Loucy (cell line): ENCODE results near the gene YEATS4.
A peak's percentile ranks its signal among the peaks of the same experiment; 100 is the strongest.

Source experiments
- H2AFZ ChIP-seq: fragments of 200-600 bp; sonication (generic); 2 replicates; pipeline ENCODE4 v1.6.0; 2016; ENCODE audit warnings: antibody characterized with exemption, mild to moderate bottlenecking, low read length, moderate library complexity
- H3F3A ChIP-seq: fragments of 200-600 bp; 2 replicates; pipeline ENCODE4 v1.6.0; 2016; ENCODE audit warnings: antibody characterized with exemption, low read depth, mild to moderate bottlenecking
- H3K27me3 ChIP-seq: fragments of 200-600 bp; sonication (generic); 2 replicates; pipeline ENCODE4 v1.6.1; 2014; ENCODE audit warnings: low read length, mild to moderate bottlenecking; ENCODE audit not compliant: insufficient read depth, poor library complexity, severe bottlenecking
- H3K36me3 ChIP-seq: fragments of 200-600 bp; sonication (generic); 2 replicates; pipeline ENCODE4 v1.6.1; 2016; ENCODE audit warnings: low read length; ENCODE audit not compliant: insufficient read depth
- H3K4me1 ChIP-seq: fragments of 200-600 bp; sonication (generic); 2 replicates; pipeline ENCODE4 v1.5.1; 2014; ENCODE audit warnings: low read length, mild to moderate bottlenecking; ENCODE audit not compliant: insufficient read depth, poor library complexity, severe bottlenecking
- H3K4me2 ChIP-seq: fragments of 200-600 bp; sonication (generic); 2 replicates; pipeline ENCODE4 v1.6.0; 2014; ENCODE audit warnings: antibody characterized with exemption, low read length, low read depth, mild to moderate bottlenecking; ENCODE audit not compliant: poor library complexity, severe bottlenecking
- H3K4me3 ChIP-seq: fragments of 200-600 bp; sonication (generic); 2 replicates; pipeline ENCODE4 v1.5.1; 2014; ENCODE audit warnings: low read length, mild to moderate bottlenecking, mixed read lengths; ENCODE audit not compliant: poor library complexity, severe bottlenecking
- H3K79me2 ChIP-seq: fragments of 200-600 bp; sonication (generic); 2 replicates; pipeline ENCODE4 v1.6.1; 2014; ENCODE audit warnings: low read length; ENCODE audit not compliant: insufficient read depth
- H3K9ac ChIP-seq: fragments of 200-600 bp; sonication (generic); 2 replicates; pipeline ENCODE4 v1.6.0; 2014; ENCODE audit warnings: mild to moderate bottlenecking, low read depth, low read length, moderate library complexity; ENCODE audit not compliant: poor library complexity, severe bottlenecking
- H3K9me2 ChIP-seq: fragments of 200-600 bp; sonication (generic); replicated peaks from 2 replicates; pipeline ENCODE4 v1.6.1; 2016; ENCODE audit warnings: low read depth, low read length, mixed read lengths
- H3K9me3 ChIP-seq: fragments of 200-600 bp; sonication (generic); 2 replicates; pipeline ENCODE4 v1.6.1; 2014; ENCODE audit warnings: mild to moderate bottlenecking, antibody characterized with exemption, low read length, low read depth; ENCODE audit not compliant: insufficient read depth
- H4K20me1 ChIP-seq: fragments of 200-600 bp; sonication (generic); 2 replicates; pipeline ENCODE4 v1.6.0; 2014; ENCODE audit warnings: antibody characterized with exemption, low read length, mild to moderate bottlenecking; ENCODE audit not compliant: insufficient read depth, poor library complexity, severe bottlenecking
- CTCF ChIP-seq: fragments of 200-600 bp; sonication (generic); conservative IDR thresholded peaks from 2 replicates; pipeline ENCODE4 v1.5.1; 2014; ENCODE audit warnings: mild to moderate bottlenecking, antibody characterized with exemption, low read length
- EZH2phosphoT487 ChIP-seq: fragments of 200-600 bp; IDR thresholded peaks from 2 replicates; pipeline ENCODE4 v1.6.1; 2018; ENCODE audit warnings: antibody characterized with exemption, mild to moderate bottlenecking, moderate library complexity, borderline replicate concordance

The YEATS4 gene

DNA sequence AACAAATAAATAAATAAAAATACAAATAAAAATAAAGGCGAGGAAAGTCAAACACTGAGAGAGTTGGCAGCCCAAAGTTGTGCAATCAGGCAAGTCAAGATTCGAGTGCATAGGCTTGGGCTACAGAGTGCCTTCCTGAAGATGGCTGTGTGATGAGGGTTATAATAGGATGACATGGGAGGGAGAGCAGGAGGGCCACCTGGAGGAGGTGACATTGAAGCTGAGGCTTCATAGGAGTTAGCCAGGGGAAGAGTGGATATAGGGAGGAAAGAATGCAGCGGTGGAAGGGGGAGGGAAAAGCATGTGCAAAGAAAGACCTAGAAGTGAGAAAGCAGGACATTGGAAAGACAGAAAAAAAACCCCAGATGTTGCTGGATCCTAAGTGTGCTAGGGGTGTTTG lies 53.1 kb downstream of the YEATS4 start:
- H3K27me3 ChIP-seq, result no peaks in the 10 kb centered on the region
- H3K79me2 ChIP-seq, result no peaks in the 10 kb centered on the region
- no peaks in the 10 kb centered on the region for H3K4me1 ChIP-seq
- H3K9ac ChIP-seq, result no peak overlapping the region
- H3K4me3 ChIP-seq, result no peak overlapping the region
- no peaks in the 10 kb centered on the region for H3K9me3 ChIP-seq
- H3K36me3 ChIP-seq, result peaks cover 4% of the 10 kb centered on the region; the same call in 1 of the 2 replicates
- H3K4me2 ChIP-seq, result no peak overlapping the region
- no peaks in the 10 kb centered on the region for H4K20me1 ChIP-seq
- TF ChIP-seq CTCF (no peak), EZH2phosphoT487 (no peak)
- H3F3A ChIP-seq, result no peaks in the 10 kb centered on the region
- no peaks in the 10 kb centered on the region for H3K9me2 ChIP-seq
- no peak overlapping the region for H2AFZ ChIP-seq

GRCh38 chr12:69415471-69416275 lies 56.1 kb downstream of the YEATS4 start:
- no peak overlapping the region for H2AFZ ChIP-seq
- no peak overlapping the region for H3K4me2 ChIP-seq
- H3K4me1 ChIP-seq, result no peaks in the 10 kb centered on the region
- no peaks in the 10 kb centered on the region for H4K20me1 ChIP-seq
- no peaks in the 10 kb centered on the region for H3K9me2 ChIP-seq
- H3K9me3 ChIP-seq, result no peaks in the 10 kb centered on the region
- no peak overlapping the region for H3K4me3 ChIP-seq
- no peaks in the 10 kb centered on the region for H3K27me3 ChIP-seq
- no peaks in the 10 kb centered on the region for H3F3A ChIP-seq
- H3K36me3 ChIP-seq, result no peaks in the 10 kb centered on the region; the same call in 1 of the 2 replicates
- no peak overlapping the region for H3K9ac ChIP-seq
- H3K79me2 ChIP-seq, result no peaks in the 10 kb centered on the region
- peak; percentile 64 for TF ChIP-seq CTCF
- no peak for TF ChIP-seq EZH2phosphoT487

GRCh38 chr12:69417231-69417630 lies 57.7 kb downstream of the YEATS4 start:
- Histone ChIP-seq H3K9me2 (no peaks in the 10 kb centered on the region), H3K9me3 (no peaks in the 10 kb centered on the region), H3K27me3 (no peaks in the 10 kb centered on the region), H3K36me3 (no peaks in the 10 kb centered on the region), H3F3A (no peaks in the 10 kb centered on the region), H3K9ac (no peak overlapping the region), H4K20me1 (no peaks in the 10 kb centered on the region), H2AFZ (no peak overlapping the region), H3K4me2 (no peak overlapping the region), H3K4me3 (no peak overlapping the region), H3K79me2 (no peaks in the 10 kb centered on the region), H3K4me1 (no peaks in the 10 kb centered on the region)
- no peak for TF ChIP-seq EZH2phosphoT487
- no peak for TF ChIP-seq CTCF
